ENCODE data around the gene SMCO2. TPM values are rescaled to one million over a fixed set of nuclear protein-coding genes. Genes with fewer than 3 reads are reported as not detected.

The SMCO2 gene
- total and polyA plus RNA-seq, 9 of the 15 experiments (the other 6 are each of a cell fraction or from before 2014, with no cell fraction given), result not detected

DNA sequence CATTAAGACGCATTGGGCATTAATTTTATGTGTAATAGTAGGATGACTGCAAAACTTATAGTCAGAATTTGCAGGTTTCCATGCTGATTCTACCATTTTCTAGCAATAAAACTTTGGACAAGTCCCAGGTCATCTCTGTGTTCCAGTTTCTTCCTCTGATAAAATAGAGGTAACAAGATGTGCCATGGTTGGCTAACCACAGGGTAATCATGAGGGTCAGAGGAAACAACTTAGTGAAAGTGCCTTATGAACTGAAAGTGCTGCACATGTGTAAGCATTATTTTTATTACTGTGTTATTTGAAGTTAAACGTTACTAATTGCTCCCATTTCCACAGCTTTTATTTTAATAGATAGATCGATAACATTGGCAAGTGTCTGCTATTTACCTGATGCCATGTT lies 21.1 kb downstream of the SMCO2 start:
- in situ Hi-C loops (cut with MboI) (no loop called here), intact Hi-C loops (cut with micrococcal nuclease) (no loop called here)
- Histone ChIP-seq H2AFZ (ENCODE audit: low read depth, low read length) (no peak overlapping the region), H3K4me3 (no peak overlapping the region), H3K4me1 (replicated peaks in 1 of 2; ENCODE audit: control insufficient read depth in 2 of 2, insufficient read depth in 2 of 2, low read length in 2 of 2) (no peaks in the 10 kb centered on the region), H3K79me2 (ENCODE audit: control insufficient read depth, insufficient read depth, low read length) (no peaks in the 10 kb centered on the region), H3K9me3 (replicated peaks; ENCODE audit: control insufficient read depth, insufficient read depth, low read depth, low read length) (no peaks in the 10 kb centered on the region), H3K9ac (ENCODE audit: insufficient read depth in 1 of 2, low read depth in 2 of 2, low read length in 2 of 2) (no peak overlapping the region), H3K4me2 (ENCODE audit: insufficient read depth, low read length) (no peak overlapping the region), H3K9me1 (ENCODE audit: control insufficient read depth, insufficient read depth, low read length) (no peaks in the 10 kb centered on the region), H3K36me3 (ENCODE audit: control insufficient read depth, insufficient read depth, low read length) (no peaks in the 10 kb centered on the region), H3K27me3 (ENCODE audit: control insufficient read depth in 2 of 2, insufficient read depth in 2 of 2, low read length in 2 of 2) (peaks cover 2 to 14% of the 10 kb centered on the region in 2 experiments; a peak in 3 of 5 replicates), H4K20me1 (replicated peaks; ENCODE audit: control insufficient read depth, insufficient read depth, low read length) (no peaks in the 10 kb centered on the region), H3K27ac (ENCODE audit: extremely low read depth, low read depth, low read length) (no peak overlapping the region)
- ChIA-PET CTCF (ENCODE audit: low intra/inter-chr PET ratio) (no interaction called here), POLR2A (no interaction called here)
- no peak for DNase-seq (ENCODE audit: extremely low read depth in 1 of 4, low spot score in 3 of 4)
- FAIRE-seq, result no peak
- ATAC-seq, result no peak
- BruUV-seq (replicated peaks), result no TSS peak
- 0% methylated on average over 3 of the region's 3 CpGs for WGBS (ENCODE audit: insufficient coverage, low coverage, missing lambda C conversion rate)
- TF ChIP-seq ZBTB8A (IDR thresholded peaks at IDR 0.05; ENCODE audit: partially characterized antibody), result no peak
- no peak for TF ChIP-seq EP400 (IDR thresholded peaks at IDR 0.05)
- TF ChIP-seq HDAC6 (IDR thresholded peaks at IDR 0.05; ENCODE audit: low read depth, low read length), result no peak
- TF ChIP-seq ZNF507 (tag; conservative IDR thresholded peaks at IDR 0.05), result no peak
- TF ChIP-seq ARNT (IDR thresholded peaks at IDR 0.05), result no peak
- no peak for TF ChIP-seq MCM2 (IDR thresholded peaks at IDR 0.05; ENCODE audit: low read depth)
- TF ChIP-seq ELF1 (tag; IDR thresholded peaks at IDR 0.05), result no peak
- TF ChIP-seq, protein P1, sequence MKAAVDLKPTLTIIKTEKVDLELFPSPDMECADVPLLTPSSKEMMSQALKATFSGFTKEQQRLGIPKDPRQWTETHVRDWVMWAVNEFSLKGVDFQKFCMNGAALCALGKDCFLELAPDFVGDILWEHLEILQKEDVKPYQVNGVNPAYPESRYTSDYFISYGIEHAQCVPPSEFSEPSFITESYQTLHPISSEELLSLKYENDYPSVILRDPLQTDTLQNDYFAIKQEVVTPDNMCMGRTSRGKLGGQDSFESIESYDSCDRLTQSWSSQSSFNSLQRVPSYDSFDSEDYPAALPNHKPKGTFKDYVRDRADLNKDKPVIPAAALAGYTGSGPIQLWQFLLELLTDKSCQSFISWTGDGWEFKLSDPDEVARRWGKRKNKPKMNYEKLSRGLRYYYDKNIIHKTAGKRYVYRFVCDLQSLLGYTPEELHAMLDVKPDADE (conservative IDR thresholded peaks at IDR 0.05; ENCODE audit: control insufficient read depth, low read depth, low read length), result no peak
- no peak for TF ChIP-seq DACH1 (IDR thresholded peaks at IDR 0.05; ENCODE audit: partially characterized antibody)
- no peak for TF ChIP-seq KDM2B (CRISPR knock-in tag; IDR thresholded peaks at IDR 0.05)
- TF ChIP-seq SPI1 (IDR thresholded peaks at IDR 0.05; ENCODE audit: borderline replicate concordance, low read depth, low read length), result no peak
- no peak for TF ChIP-seq RCOR1 (IDR thresholded peaks at IDR 0.05; ENCODE audit: borderline replicate concordance in 1 of 2, low read depth in 2 of 2, low read length in 2 of 2)
- TF ChIP-seq PHF20 (IDR thresholded peaks at IDR 0.05; ENCODE audit: partially characterized antibody), result no peak
- TF ChIP-seq, protein P2, sequence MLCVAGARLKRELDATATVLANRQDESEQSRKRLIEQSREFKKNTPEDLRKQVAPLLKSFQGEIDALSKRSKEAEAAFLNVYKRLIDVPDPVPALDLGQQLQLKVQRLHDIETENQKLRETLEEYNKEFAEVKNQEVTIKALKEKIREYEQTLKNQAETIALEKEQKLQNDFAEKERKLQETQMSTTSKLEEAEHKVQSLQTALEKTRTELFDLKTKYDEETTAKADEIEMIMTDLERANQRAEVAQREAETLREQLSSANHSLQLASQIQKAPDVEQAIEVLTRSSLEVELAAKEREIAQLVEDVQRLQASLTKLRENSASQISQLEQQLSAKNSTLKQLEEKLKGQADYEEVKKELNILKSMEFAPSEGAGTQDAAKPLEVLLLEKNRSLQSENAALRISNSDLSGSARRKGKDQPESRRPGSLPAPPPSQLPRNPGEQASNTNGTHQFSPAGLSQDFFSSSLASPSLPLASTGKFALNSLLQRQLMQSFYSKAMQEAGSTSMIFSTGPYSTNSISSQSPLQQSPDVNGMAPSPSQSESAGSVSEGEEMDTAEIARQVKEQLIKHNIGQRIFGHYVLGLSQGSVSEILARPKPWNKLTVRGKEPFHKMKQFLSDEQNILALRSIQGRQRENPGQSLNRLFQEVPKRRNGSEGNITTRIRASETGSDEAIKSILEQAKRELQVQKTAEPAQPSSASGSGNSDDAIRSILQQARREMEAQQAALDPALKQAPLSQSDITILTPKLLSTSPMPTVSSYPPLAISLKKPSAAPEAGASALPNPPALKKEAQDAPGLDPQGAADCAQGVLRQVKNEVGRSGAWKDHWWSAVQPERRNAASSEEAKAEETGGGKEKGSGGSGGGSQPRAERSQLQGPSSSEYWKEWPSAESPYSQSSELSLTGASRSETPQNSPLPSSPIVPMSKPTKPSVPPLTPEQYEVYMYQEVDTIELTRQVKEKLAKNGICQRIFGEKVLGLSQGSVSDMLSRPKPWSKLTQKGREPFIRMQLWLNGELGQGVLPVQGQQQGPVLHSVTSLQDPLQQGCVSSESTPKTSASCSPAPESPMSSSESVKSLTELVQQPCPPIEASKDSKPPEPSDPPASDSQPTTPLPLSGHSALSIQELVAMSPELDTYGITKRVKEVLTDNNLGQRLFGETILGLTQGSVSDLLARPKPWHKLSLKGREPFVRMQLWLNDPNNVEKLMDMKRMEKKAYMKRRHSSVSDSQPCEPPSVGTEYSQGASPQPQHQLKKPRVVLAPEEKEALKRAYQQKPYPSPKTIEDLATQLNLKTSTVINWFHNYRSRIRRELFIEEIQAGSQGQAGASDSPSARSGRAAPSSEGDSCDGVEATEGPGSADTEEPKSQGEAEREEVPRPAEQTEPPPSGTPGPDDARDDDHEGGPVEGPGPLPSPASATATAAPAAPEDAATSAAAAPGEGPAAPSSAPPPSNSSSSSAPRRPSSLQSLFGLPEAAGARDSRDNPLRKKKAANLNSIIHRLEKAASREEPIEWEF (CRISPR knock-in tag; IDR thresholded peaks at IDR 0.05), result no peak
- TF ChIP-seq ZNF717 (CRISPR knock-in tag; IDR thresholded peaks at IDR 0.05), result no peak
- TF ChIP-seq, protein P3, sequence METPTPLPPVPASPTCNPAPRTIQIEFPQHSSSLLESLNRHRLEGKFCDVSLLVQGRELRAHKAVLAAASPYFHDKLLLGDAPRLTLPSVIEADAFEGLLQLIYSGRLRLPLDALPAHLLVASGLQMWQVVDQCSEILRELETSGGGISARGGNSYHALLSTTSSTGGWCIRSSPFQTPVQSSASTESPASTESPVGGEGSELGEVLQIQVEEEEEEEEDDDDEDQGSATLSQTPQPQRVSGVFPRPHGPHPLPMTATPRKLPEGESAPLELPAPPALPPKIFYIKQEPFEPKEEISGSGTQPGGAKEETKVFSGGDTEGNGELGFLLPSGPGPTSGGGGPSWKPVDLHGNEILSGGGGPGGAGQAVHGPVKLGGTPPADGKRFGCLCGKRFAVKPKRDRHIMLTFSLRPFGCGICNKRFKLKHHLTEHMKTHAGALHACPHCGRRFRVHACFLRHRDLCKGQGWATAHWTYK (CRISPR knock-in tag; IDR thresholded peaks at IDR 0.05), result no peak
- TF ChIP-seq ARID1B (IDR thresholded peaks at IDR 0.05), result no peak

Data from K562 (cell line).